Measurements from ENCODE around the gene KLHDC9. TPM values are rescaled to one million over a fixed set of nuclear protein-coding genes. Genes with fewer than 3 reads are reported as not detected.
A peak's percentile ranks its signal among the peaks of the same experiment; 100 is the strongest.

Gene KLHDC9
- total RNA-seq, 4 donors from 2014 or later, result 7.9 to 12.9 (median 9.1) TPM

DNA sequence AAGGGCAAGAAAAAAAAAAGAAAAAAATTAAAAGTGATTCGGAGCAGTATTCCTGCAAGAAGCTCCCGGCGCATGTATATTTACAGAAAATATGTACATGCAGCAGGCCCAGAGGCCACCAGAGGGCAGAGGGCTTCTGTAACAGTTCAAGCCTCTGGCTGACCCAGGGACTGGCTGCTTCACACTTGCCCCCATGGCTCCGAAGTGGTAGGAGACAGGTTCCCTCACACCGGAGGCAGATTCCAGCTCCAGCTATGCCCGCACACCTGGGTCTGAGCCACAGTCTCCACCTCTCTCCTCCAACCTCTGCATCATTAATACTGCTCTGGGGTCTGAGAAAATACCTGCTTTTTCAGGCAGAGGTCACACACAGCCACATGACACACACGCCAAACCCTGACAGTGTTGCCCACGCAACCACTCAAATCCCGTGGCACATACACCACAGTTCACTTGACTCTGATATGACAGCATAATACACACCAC, 26.2 kb upstream of the KLHDC9 start:
- TF ChIP-seq, protein P1, sequence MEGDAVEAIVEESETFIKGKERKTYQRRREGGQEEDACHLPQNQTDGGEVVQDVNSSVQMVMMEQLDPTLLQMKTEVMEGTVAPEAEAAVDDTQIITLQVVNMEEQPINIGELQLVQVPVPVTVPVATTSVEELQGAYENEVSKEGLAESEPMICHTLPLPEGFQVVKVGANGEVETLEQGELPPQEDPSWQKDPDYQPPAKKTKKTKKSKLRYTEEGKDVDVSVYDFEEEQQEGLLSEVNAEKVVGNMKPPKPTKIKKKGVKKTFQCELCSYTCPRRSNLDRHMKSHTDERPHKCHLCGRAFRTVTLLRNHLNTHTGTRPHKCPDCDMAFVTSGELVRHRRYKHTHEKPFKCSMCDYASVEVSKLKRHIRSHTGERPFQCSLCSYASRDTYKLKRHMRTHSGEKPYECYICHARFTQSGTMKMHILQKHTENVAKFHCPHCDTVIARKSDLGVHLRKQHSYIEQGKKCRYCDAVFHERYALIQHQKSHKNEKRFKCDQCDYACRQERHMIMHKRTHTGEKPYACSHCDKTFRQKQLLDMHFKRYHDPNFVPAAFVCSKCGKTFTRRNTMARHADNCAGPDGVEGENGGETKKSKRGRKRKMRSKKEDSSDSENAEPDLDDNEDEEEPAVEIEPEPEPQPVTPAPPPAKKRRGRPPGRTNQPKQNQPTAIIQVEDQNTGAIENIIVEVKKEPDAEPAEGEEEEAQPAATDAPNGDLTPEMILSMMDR (IDR thresholded peaks at IDR 0.05), result peak; percentile 19 to 51 (median 36)
- no peak for TF ChIP-seq POLR2A (IDR thresholded peaks at IDR 0.05)
- peaks cover 0 to 4% (median 0%) of the 10 kb centered on the region in 4 donors for H3K4me1 ChIP-seq
- H3K4me3 ChIP-seq, result no peak overlapping the region
- no peak overlapping the region for H3K27ac ChIP-seq
- H3K9me3 ChIP-seq, result no peaks in the 10 kb centered on the region
- no peaks in the 10 kb centered on the region for H3K36me3 ChIP-seq
- peak in 1 of 2 donors; percentile 43 for DNase-seq (ENCODE audit: low spot score in 2 of 2)
- H3K27me3 ChIP-seq, result no peaks in the 10 kb centered on the region
- WGBS, 2 donors, result 60 to 65% methylated on average over 9 of the region's 9 CpGs

DNA sequence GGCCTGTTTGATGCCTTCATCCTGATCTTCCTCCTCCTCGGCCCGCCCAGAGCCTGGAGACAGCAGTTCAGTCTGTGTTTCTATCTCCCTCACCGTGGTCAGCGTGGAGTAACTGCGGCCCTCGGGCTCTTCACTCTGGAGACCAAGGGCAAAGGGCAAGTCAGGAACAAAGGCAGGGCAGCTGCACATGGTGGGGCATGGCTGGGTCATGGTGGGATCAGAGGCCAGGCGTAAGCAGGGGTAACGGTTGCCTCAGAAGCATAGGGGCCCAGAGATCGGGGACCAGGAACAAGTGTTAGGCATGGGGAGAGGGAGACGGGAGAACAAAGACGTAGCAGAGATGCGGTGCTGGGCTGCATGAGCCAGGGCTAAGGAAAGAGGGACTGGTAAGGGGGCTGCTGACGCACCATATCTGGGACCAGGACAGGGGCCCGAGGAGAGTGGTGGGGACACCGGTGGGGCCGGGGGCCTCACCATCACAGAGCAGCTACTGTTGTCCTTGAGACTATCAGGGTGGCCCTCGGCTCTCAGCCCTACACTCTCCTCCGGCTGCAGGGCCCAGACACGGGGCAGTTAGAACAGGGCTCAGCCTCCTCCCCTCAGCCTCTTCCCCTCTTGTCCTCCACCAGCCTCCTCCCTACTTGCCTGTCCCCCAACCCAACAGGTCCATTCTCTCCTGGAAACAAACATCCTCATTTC, 25.3 kb upstream of the KLHDC9 start:
- DNase-seq (ENCODE audit: low spot score in 2 of 2), result no peak
- H3K4me1 ChIP-seq, result no peaks in the 10 kb centered on the region
- WGBS, 2 donors, result 62 to 73% methylated on average over 19 of the region's 19 CpGs
- no peak overlapping the region for H3K4me3 ChIP-seq
- no peaks in the 10 kb centered on the region for H3K36me3 ChIP-seq
- TF ChIP-seq EP300 (IDR thresholded peaks at IDR 0.05) (no peak), POLR2A (IDR thresholded peaks at IDR 0.05) (no peak)
- TF ChIP-seq, protein P1 (IDR thresholded peaks at IDR 0.05), result no peak
- no peaks in the 10 kb centered on the region for H3K9me3 ChIP-seq
- no peak overlapping the region for H3K27ac ChIP-seq
- no peaks in the 10 kb centered on the region for H3K27me3 ChIP-seq

DNA sequence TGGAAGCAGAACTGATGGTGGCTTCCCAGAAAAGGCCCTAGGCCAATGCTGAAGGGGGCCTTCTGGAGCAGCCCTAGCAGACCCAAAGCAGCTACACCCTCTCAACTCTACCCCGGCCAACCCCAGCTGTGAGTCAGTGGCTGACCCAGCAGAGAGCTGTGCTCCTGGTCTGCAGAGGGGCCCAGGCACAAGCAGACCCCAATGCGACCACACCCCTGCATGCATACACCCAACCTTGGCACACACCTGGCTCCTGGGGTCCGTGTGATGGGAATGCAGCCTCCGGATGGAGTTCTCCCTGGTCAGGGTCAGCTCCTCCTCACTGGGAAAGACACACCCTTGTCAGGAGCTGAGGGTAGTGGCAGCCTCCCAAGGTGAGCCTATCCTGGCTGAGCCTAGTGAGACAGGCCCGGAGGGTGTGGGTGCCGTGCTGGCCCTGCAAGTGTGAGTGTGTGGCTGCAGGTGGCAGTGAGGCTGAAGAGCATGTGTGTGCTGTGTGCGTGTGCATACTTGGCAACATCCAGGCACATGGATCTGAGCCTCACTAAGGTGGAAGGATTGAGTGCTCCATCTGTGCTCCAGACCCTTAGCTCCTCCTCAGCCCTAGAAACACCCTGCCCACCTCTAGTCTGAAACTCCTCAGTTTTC, 24.6 kb upstream of the KLHDC9 start:
- H3K27me3 ChIP-seq, result no peaks in the 10 kb centered on the region
- no peak for TF ChIP-seq POLR2A (IDR thresholded peaks at IDR 0.05)
- TF ChIP-seq, protein P1 (IDR thresholded peaks at IDR 0.05), result no peak
- no peak for TF ChIP-seq EP300 (IDR thresholded peaks at IDR 0.05)
- H3K27ac ChIP-seq, result no peak overlapping the region
- WGBS, 2 donors, result 58 to 70% methylated on average over 4 to 7 of the region's 7 CpGs
- no peak overlapping the region for H3K4me3 ChIP-seq
- H3K4me1 ChIP-seq, result no peaks in the 10 kb centered on the region
- no peaks in the 10 kb centered on the region for H3K36me3 ChIP-seq
- no peak for DNase-seq (ENCODE audit: low spot score in 2 of 2)
- H3K9me3 ChIP-seq, result no peaks in the 10 kb centered on the region

DNA sequence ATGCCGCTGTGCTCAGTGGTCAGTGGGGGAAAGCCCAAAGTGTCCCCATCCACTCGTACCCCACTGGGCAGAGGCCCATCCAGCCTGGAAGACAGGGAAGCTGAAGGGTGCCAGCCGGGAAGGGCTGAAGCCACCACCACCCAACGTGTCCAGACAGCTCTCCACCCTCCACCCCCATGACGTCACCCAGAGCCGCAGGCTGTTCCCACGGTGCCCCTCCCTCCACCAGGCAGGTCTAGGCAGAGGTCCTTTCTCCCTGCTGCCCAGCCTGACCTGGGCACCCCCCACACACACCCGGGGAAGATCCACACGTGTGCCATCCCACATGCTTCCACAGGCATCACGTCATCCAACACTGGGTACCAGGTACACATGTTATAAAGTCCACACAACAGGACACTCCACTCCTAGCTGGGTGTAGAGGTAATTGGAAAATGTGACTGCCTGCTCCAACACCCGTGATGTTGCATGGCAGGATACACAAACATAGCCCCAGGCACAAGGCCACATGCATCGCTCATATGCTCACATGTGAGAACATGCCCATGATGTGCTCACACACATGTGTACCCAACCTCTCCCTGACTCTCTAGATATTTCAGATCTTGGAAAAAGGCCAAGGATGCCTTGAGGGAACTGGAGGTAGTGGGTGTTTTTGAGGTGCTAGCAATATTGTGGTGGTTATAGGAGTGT, 23.3 kb upstream of the KLHDC9 start:
- WGBS, 2 donors, result 77 to 91% methylated on average over 7 to 12 of the region's 12 CpGs
- no peaks in the 10 kb centered on the region for H3K36me3 ChIP-seq
- no peaks in the 10 kb centered on the region for H3K27me3 ChIP-seq
- no peak overlapping the region for H3K27ac ChIP-seq
- no peaks in the 10 kb centered on the region for H3K4me1 ChIP-seq
- TF ChIP-seq, protein P1 (IDR thresholded peaks at IDR 0.05), result no peak
- TF ChIP-seq POLR2A (IDR thresholded peaks at IDR 0.05) (no peak), EP300 (IDR thresholded peaks at IDR 0.05) (no peak)
- DNase-seq (ENCODE audit: low spot score in 2 of 2), result no peak
- H3K9me3 ChIP-seq, result no peaks in the 10 kb centered on the region
- no peak overlapping the region for H3K4me3 ChIP-seq

DNA sequence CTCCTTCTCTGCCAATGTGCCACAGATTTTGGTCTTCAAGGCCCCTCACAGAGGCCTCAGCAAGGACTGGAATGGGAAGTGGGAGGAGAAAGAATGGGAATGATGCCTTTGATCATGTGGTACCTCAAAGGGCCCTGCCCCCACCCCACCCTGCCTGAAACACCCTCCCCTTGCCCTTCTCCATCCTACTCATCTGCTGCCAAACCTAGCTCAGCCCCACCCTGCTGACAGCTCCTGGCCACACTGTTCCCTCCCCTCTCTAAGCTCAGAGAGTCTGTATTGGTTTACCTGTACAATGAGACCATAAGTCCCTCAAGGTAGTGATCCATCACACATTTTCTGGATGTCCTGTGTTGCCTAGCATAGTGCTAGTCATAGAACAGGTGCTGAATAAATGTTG, 21.8 kb upstream of the KLHDC9 start:
- H3K27me3 ChIP-seq, result no peaks in the 10 kb centered on the region
- no peaks in the 10 kb centered on the region for H3K36me3 ChIP-seq
- no peak overlapping the region for H3K27ac ChIP-seq
- no peak for DNase-seq (ENCODE audit: low spot score in 2 of 2)
- TF ChIP-seq EP300 (IDR thresholded peaks at IDR 0.05) (no peak), POLR2A (IDR thresholded peaks at IDR 0.05) (no peak)
- TF ChIP-seq, protein P1 (IDR thresholded peaks at IDR 0.05), result no peak
- H3K4me3 ChIP-seq, result no peak overlapping the region
- no peaks in the 10 kb centered on the region for H3K4me1 ChIP-seq
- no peaks in the 10 kb centered on the region for H3K9me3 ChIP-seq

All from tibial nerve (tissue), 4 donors.